GM18498 (cell line): ENCODE data around the gene PTCH1.

Experiments used
- ATAC-seq: cut with Tn5 transposase; IDR thresholded peaks from one replicate; pipeline ENCODE4 v1.9.1; 2021; ENCODE audit warnings: mild to moderate bottlenecking, moderate library complexity; ENCODE audit not compliant: unreplicated experiment

The PTCH1 gene

DNA sequence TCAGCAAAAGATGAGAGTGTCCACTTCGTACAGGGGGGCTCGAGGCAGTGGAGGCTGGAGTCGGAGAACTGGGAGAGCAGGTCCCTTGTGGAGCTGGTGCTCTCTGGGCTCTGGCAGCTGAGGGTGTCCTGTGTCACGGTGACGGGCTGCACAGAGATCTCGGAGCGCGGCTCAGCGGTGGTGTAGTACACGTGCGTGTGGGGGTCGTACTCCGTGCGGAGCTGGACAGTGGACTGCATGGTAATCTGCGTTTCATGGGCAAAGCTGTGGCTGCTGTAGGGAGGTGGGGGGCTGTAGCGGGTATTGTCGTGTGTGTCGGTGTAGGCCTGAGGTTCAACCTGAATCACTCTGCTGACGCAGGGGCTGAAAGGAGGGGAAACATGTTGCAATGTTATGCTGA is 48.0 kb downstream of the PTCH1 start:
- ATAC-seq = no peak

DNA sequence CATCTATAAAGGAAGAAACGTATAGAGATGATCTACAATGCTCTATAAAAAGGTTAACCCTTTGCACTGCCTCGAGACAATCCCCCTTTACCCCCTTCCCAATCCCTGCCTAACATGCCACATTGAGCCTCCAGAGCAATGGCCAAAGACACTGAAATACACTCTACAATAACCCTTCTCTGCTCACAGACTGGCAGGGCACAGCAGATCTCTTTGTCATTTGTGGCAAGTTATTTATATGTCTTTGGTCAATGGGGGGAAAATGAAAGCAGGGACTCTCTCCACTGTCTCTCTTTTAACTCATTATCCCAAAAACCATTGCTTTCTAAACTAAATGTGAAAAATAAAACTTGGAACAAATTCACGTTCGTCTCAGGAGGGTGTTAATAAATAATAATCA is 51.7 kb downstream of the PTCH1 start:
- ATAC-seq = no peak

DNA sequence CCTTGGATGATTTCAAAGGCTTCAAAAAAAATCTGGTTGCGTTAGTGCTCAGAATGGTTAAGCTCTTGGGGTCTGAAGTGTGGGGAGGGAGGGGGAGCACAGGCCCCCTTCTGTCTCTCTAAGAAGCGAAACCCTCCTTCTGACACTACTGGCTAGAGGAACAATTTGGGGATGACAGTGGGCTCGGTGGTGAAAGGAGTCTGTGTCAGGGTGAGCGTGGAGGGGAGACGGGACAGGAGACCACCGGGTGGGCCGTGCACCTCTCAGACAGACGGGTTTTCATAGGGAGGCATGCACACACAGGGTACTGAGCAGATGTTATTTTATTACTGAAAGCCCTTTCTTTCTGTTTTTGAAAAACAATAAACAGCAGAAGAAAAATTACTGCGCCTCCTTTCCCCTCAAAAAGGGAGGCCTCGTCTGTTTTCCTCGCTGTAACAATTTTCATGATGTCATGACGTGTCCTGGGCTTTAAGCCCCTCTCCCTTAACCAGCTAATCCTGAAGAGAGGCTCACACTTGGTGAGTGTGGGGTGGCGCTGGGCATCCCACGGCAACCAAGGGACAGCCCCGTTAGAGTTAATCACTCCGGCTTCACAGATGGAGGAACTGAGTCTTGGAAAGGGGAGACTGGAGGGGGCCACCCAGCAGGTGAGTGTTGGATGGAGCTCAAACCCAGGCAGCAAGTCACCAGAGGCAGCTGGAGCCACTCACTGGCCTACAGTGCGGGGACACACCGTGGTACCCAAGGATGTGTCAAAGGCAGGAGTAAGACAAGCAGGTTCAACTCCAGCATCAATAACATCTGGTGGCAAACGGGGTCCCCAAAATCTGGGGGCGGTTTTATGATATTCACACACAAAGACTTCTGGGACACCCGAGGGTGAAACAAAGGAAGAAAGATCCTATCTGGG is 53.4 kb downstream of the PTCH1 start:
- peak; percentile 23 for ATAC-seq

DNA sequence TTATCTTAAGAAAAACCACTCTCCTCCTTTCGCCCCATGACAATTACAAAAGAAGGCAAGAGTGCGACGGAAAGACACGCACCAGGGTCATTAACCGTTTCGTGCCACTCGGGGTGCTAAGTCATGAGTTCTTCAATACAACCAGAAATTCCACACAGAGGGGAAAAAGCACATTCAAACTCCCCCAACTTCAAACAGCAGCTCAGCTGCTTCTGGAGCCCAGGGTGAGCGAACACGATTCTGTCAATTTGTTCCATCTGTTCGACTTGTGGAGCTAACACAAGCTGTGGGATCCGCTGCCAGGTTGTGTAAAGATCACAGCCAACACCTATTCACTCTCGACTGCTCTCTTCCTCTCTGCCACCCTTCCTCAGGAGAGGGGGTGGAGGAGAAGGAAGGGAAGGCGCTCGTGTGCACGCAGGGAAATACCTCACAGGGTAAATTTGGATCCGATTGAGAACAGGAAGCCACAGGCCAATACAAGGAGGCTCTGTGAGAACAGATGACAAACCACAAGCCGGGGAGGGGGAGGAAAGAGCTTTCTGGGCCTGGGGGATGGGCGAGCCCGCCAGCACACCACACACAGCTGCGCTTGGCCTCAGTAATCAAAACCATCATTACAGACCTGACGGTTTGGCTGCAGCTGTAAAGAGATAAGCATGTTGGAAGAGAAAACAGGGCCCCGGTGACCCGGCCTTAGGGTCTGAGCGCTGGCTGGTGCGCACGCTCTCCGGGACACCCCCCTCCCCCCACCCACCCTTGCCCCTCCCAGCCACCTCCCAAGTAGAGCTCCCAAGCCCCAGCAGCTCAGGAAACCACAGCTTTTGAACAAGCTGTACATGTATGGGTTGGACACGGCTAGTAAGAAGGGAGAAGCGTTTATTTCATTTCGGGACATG is 54.3 kb downstream of the PTCH1 start:
- ATAC-seq = peak; percentile 94

DNA sequence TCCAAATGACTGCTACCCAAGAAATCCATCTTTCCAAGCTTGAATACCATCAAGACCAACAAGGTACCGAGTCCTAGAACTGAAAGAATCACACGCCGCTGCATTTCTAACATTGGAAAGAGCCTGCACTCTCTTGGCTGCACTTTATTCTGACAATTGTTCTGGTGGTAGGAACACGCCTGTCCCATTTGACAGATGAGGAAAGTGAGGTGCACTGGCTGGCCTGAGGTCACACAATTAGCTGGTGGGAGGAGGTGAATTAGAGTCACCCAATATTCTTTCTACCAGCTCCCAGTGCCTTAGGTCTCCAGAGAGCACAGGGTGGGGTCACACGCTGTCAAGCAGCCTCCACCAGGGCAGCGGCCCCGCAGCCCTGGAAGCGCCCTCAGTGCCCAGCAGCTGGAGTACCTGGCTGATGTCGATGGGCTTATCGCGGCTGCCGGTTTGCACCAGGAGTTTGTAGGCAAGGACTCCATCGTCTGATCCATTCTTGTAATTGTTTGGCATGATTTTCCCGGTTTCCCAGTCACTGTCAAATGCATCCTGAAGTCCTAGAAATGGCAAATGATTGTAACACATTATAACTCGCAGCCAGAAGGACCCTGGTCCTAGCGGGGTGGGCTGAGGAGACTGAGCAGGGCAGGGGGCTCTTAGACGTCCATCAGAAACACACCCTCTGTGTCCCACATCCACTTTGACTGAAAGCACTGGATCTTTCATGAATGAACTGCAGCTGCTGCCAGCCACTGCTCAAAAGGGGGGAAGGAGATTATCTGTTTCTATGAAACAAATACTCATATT is 55.1 kb downstream of the PTCH1 start:
- ATAC-seq = no peak

DNA sequence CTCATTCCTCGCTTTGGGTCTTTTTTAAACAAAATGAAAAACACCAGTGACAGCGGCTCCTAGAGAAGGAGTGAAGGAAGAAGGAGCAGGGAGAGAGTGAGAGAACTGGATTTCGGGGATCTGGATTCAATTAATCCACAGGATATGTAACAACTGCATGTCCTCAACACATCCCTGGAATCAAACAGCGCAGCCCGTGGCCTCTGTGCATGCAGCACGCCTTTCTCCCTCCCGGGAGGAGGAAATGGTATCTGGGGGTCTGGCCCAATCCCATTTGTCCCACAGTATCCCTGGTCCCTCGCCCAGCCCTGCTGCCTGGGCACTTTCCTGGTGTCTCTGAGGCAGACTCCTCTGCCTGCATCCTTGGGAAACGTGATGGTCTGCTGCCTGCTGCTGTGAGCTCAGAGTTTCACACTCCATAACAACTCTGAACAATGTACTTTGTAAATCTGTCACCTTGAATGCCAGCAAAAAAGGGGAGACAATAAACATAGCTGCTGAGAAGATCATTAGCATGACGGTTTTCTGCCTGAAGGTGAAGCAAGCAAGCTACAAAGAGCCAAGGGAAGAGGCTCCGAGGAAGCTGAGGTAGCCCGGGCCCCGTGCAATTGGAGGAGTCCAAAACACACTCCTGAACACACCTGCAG is 56.1 kb downstream of the PTCH1 start:
- no peak for ATAC-seq

DNA sequence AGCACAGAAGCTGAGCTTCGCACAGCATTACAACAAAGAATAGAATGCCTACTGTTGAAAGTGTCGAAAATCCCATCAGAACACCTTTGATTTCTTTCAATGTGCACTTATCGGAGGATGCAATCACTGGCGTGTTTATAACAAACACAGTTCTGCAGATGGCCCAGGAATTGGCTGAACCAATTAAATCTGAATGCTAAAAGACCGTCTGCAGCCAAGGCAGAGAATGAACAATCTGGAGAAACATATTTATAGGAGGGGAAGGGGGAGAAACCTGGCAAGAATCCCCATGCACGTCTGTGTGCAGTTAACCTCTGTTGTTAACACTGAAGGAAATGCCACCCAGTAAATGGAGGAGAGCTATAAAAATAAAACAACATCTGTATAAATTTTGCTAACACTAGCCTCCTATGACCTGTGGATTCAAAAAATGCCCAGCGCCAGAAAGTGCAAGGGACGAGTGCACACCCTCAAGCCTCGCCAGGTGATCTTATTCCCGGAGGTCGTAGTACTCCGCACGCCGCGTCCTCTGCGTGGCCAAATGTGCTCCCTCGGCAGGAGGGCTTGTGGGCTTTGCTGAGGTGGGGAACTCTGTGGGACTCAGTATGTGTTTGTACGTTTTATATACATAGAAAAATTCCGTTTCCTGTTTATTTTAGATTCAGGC is 56.8 kb downstream of the PTCH1 start:
- ATAC-seq = no peak

DNA sequence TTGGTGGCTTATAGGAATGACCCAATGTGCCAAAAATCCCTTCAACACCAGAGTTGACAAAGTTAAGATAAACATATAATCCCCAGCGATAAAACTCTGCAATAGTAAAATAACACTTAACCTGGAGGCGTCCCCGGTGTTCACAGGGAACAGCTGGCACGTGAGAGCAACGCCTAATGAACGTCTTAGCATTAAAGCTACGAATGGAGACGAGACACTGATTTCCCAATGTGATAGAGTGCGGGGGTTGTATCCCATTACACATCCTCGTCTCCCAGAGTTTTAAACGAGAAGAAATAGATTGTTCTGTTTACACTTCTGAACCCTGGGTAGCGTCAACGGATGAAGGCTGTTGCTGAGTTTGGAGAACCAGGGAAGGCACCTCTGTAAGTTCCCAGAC is 57.6 kb downstream of the PTCH1 start:
- ATAC-seq = no peak

DNA sequence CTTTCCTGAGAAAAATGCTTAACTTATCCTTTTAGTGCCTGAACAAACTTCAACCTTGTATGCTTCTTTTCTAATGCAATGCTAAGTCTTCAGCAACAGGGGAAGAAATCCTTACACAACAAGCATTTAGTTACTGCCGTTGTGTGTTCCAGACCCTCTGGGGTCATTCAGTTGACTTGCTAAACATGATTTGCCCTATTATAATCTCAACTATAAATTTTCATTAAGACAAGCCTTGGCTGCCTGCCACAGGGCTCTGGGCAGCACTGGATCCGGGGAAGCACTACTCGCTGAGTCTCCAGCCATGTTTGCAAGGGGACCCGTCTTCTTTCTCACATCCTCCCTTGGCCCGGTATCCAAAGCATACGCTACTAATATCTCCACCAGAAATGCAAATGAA is 58.1 kb downstream of the PTCH1 start:
- no peak for ATAC-seq

DNA sequence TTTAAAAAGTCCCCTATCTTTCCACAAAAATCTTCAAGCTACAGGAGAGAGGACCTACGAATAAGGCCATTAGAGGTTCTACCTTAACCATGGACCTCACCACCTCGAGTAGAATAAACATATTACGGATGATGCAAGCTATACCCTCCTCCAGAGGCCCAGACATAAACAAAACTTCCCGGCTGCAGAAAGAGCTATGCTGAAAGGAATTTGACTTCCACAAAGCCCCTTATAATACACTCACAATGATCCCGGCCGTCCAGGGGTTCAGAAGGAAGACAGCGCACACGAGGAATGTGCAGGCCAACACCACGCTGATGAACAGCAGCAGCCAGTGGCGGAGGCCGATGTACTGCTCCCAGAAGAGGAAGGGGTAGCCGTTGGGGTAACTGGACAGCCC is 59.0 kb downstream of the PTCH1 start:
- ATAC-seq = no peak

DNA sequence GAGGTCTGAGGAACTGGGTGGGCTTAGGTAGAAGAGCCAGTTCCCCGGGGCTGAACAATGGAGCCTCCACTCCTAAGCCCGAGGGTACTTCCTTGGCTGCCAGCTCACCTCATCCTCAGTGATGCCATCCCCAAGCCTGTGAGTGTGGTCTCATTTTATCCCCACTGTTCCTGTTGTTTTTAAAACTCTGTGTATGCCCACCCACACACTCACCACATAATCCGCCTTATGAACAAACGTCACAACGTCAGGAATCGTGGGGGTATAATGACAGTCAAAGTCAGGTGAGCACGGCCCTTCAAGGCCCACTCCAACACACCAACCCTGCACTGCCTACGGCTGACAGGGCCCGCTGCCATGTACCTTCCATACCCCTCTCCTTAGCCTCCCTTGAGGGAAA is 61.1 kb downstream of the PTCH1 start:
- no peak for ATAC-seq

DNA sequence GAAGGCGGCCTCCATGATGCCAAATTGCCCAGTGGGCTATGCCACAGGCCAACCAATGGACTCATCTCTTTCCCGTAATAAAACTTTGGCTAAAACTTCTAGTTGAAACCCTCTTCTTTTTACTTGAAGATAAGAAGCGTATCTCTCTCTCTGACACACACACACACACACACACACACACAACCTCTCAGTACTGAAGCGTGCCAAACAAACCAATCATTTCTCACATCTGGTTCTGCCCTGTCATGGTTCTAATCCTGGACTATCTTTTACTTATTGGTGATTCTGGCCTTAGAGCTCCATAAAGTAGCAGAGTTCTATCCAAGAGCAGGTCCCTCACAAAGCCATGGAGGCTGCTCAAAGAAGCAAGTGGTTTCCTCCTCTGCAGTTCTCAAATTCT is 64.6 kb downstream of the PTCH1 start:
- ATAC-seq = no peak

DNA sequence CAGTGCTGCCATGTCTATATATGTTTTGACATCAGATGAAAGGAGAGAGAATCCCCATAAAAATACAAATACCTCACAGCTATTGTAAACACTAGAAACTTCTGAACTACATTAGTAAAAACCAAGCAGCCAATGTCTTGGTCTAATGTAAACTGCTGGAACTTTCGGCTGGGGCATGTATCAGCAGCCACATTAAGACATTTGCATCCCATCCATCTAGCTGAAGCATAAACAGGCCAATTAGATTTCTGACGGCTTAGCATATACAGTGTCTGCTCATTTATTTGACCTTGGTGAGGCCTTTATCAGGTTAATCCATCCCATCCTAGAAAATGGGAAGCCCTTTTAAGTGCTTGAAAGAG is 65.7 kb downstream of the PTCH1 start:
- ATAC-seq = no peak

DNA sequence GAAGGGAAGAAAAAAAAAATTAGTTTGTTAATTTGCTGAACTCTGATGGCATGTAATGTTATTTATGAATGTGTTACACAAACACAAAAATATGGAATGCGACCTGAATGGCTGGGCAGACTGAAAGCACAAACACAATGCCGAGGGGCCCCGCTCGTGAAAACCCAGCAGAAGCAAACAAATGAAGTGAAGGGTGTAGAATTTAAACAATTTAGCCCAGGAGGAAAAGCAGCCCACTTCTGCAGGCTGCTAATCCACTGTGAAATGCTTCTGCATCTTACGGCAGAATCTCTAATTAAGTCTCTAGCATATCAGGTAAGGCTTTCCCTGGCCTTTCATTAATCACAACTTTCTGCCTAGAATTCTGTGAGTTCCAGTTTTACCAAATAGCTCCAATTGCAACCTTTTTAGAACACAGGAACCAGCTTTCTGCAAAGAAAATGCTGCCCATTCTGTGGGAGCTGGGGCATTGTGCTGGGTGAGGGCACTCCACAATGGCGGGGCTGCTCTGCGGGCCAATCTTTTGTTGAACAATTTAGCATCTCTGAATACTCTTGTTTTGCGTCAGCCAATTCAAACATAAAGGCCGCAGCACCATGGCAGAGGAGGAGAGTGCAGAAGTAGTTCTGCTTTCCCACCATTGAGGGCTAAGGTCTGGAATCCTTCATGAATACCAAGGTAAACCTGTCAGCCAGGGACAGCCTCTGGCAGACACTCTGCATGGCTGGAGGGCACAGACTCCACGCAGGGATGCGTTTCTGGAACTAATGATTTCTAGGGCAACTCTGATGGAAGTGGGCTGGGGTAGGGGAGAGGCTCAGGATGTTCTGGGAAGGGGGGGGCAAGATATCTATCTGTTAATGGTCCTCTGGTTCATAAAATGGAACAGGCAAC is 66.4 kb downstream of the PTCH1 start:
- no peak for ATAC-seq

DNA sequence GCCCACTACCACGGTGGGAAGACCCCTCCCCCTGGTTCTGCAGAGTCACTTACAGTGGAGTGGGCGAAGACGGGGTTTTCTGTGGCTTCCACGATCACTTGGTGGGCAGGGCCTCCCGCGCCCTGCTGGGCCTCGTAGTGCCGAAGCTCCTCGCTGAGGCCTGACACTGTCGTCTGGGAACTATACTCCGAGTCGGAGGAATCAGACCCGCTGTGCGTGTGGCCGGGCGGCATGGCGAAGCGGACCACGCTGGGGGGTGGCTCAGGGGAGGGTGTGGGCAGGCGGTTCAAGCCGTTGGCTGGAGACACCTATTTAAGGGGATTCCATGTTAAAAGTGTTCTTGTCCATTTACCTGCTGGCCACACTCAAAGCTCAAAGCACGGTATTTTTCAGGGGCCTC is 67.8 kb downstream of the PTCH1 start:
- ATAC-seq = no peak

DNA sequence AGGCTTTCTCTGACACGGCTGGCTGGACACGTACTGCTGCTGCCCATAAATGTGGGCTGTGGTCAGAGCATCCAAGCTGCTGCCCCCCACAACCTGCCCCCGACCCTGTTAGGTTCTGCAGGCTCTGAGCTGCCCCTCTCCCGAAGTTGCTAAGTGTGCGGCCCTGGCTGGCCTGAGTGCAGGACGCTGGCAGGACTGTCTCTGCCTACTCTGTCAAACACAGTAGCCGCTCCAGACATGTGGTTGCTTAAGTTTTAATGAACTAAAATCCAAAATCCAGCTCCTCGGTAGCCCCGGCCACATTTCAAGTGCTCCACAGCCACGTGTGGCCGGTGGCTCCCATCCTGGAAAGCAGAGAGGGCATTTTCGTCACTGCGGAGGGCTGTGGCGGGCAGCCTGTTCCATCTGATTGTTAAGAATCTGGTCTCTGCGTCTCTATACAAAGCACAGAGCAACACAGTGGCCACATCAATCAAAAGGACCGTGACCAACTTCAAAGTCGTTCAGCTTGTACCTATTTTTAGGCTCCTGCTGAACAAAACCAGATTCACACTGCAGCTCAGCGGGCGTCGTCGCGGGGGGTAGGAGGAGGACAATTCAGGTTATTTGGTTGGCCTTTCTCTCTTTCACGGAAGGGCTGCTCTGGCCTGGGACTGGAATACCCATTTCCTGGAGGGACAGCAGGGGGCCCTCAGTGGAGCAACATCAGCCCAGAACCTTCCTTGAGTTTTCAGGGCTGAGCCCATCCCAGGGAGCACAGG is 68.9 kb downstream of the PTCH1 start:
- no peak for ATAC-seq

DNA sequence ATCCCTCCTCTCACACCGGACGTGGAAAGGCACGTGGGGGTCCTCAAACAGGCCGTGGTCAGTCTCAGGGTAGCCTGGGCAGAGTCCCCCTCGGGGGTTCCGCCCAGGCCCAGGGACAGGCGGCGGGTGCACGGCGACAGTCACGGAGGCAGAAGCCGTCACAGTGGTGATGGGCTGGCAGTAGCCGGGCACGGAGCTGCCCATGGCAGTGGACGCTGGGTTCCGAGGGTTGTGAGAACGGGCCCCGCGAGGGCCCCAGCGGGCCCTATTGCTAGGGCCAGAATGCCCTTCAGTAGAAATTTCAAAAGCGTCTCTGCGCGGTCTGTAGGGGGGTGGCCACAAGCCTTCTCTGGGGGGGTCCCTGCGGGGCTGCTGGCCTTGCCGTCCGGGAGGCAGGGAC is 69.8 kb downstream of the PTCH1 start:
- no peak for ATAC-seq

DNA sequence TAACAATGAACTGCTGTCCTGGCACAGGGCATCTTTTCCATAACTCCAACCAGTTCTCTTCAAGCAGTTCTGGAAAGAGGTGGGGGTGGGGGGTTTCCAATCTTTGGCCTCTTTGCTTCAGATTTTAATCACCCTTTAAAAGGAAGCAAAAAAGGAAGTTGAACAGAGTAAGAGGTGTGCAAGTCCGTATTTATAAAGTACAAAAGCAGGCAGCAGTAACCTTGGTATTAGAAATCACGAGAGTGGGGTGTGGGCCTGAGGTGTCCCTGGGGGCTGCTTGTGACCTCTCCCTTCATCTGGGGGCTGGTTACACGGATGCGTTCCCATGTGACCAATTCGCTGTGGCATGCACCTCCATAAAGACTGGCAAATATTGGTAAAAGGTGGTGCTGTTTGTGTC is 70.5 kb downstream of the PTCH1 start:
- ATAC-seq = no peak
